HG03460 (cell line): ENCODE data around the gene MSMB.
"Not testable (repeated sequence)": the region's sequence is repeated elsewhere in the genome, so short reads cannot be mapped to it uniquely, and the experiment has no call there.

Experiments used
- ATAC-seq: cut with Tn5 transposase; IDR thresholded peaks from one replicate; pipeline ENCODE4 v1.9.1; 2021; ENCODE audit not compliant: unreplicated experiment

MSMB gene

GRCh38 chr10:46070749-46071148 lies 24.7 kb upstream of the MSMB start:
- ATAC-seq: no peak

GRCh38 chr10:46069771-46070463 lies 23.8 kb upstream of the MSMB start:
- ATAC-seq: no peak

GRCh38 chr10:46068905-46069304 lies 22.8 kb upstream of the MSMB start:
- no peak for ATAC-seq

- no peak for ATAC-seq
These were observed 22.0 kb upstream of the MSMB start for GRCh38 chr10:46068117-46068516.

GRCh38 chr10:46064269-46064817 lies 18.3 kb upstream of the MSMB start:
- no peak for ATAC-seq

- no peak for ATAC-seq
These were observed 16.8 kb upstream of the MSMB start for GRCh38 chr10:46062723-46063428.

GRCh38 chr10:46060706-46061105 lies 14.6 kb upstream of the MSMB start:
- ATAC-seq: no peak

- not testable (repeated sequence) for ATAC-seq
These were observed 11.9 kb upstream of the MSMB start for GRCh38 chr10:46057927-46058326.

GRCh38 chr10:46057038-46057437 lies 11.0 kb upstream of the MSMB start:
- ATAC-seq: no peak

- ATAC-seq: no peak
These were observed 9.7 kb upstream of the MSMB start for GRCh38 chr10:46055771-46056170.

GRCh38 chr10:46053534-46054434 lies 7.7 kb upstream of the MSMB start:
- no peak for ATAC-seq

- no peak for ATAC-seq
These were observed 6.8 kb upstream of the MSMB start for GRCh38 chr10:46052791-46053375.

GRCh38 chr10:46052057-46052790 lies 6.2 kb upstream of the MSMB start:
- no peak for ATAC-seq

GRCh38 chr10:46050941-46051623 lies 5.0 kb upstream of the MSMB start:
- ATAC-seq: no peak

GRCh38 chr10:46049497-46049831 lies 3.4 kb upstream of the MSMB start:
- ATAC-seq: not testable (repeated sequence)

- no peak for ATAC-seq
These were observed 2.1 kb upstream of the MSMB start for GRCh38 chr10:46048152-46048551.

GRCh38 chr10:46042527-46042926 lies 3.5 kb downstream of the MSMB start:
- no peak for ATAC-seq

- ATAC-seq: no peak
These were observed 6.1 kb downstream of the MSMB start for GRCh38 chr10:46040004-46040403.

- no peak for ATAC-seq
These were observed 8.8 kb downstream of the MSMB start for GRCh38 chr10:46037107-46037825.
